ENCODE measurements around the gene C11orf21.

GRCh38 chr11:2268729-2269600 is 32.8 kb downstream of the C11orf21 start:
- TF ChIP-seq GATA2 (IDR thresholded peaks at IDR 0.05; ENCODE audit: low read depth, low read length) (no peak), GATA3 (IDR thresholded peaks at IDR 0.05; ENCODE audit: low read depth, low read length) (no peak)

Data from SH-SY5Y (cell line).